RWPE1 (cell line): ENCODE data around the gene RAB6B.

ENCODE experiments used
- CTCF ChIA-PET: fragments of 350-600 bp; sonication (Branson Sonifier 250); formaldehyde crosslinking; extraction: SDS; loops from one replicate; lab custom pipeline; 2021; lab: Yijun Ruan, JAX
- POLR2A ChIA-PET: fragments of 400-600 bp; formaldehyde crosslinking; extraction: SDS; loops from one replicate; lab custom pipeline; 2020; ENCODE audit warnings: antibody characterized with exemption; ENCODE audit not compliant: low non-redundant PET; lab: Yijun Ruan, JAX
- DNase-seq: peaks from one replicate; pipeline ENCODE4 v3.0.0; 2012; ENCODE audit warnings: low spot score
- H3K27ac ChIP-seq: fragments of 450-650 bp; 2 replicates; pipeline ENCODE4 v1.5.1; 2017
- TF ChIP-seq, protein P1 (sequence below): fragments of 450-650 bp; conservative IDR thresholded peaks from 2 replicates; pipeline ENCODE4 v1.5.1; 2017; ENCODE audit warnings: low read depth, mild to moderate bottlenecking

Gene RAB6B

DNA sequence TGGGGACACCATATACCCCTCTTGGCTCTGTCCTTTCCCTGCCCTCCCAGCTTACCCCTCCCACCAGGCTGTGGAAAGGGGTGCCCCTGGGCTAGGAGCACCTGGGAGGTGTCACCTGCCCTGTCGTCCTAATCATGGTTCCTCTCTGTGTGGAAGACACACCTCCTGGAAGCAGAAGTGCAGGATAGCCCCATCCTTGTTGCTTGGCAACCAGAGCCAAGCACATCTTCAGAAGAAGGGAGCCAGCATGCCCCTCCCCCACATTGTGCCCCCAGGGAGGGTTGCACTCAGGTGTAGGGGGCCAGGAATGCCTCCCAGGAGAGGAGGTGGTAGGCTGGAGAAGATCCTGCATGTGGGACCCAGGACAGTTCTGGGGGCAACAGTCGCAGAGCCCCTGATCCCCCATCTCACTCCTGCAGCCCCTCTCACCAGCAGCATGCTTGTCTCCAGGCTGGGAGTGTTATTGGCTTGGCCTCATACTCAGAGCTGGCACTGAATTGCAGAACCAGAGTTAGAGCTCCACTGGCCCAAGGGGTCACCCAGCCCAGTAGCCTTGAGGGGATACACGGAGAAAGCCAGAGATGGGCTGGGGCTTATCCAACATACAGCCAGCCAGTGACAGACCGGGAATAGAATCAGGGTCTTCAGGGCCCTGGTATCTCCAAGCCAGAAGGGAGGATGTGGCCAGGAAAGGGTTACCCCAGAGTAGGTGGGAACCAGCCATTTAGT lies 8.4 kb downstream of the RAB6B start:
- no peak for DNase-seq
- CTCF ChIA-PET = interaction anchor here (0.6 to 1.3 kb wide), 2 partner anchors 69 to 974 kb away, joined by 3 read pairs; no protein-coding TSS in a partner anchor
- POLR2A ChIA-PET = no interaction called here
- TF ChIP-seq, protein P1, sequence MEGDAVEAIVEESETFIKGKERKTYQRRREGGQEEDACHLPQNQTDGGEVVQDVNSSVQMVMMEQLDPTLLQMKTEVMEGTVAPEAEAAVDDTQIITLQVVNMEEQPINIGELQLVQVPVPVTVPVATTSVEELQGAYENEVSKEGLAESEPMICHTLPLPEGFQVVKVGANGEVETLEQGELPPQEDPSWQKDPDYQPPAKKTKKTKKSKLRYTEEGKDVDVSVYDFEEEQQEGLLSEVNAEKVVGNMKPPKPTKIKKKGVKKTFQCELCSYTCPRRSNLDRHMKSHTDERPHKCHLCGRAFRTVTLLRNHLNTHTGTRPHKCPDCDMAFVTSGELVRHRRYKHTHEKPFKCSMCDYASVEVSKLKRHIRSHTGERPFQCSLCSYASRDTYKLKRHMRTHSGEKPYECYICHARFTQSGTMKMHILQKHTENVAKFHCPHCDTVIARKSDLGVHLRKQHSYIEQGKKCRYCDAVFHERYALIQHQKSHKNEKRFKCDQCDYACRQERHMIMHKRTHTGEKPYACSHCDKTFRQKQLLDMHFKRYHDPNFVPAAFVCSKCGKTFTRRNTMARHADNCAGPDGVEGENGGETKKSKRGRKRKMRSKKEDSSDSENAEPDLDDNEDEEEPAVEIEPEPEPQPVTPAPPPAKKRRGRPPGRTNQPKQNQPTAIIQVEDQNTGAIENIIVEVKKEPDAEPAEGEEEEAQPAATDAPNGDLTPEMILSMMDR = no peak
- H3K27ac ChIP-seq = no peak overlapping the region

DNA sequence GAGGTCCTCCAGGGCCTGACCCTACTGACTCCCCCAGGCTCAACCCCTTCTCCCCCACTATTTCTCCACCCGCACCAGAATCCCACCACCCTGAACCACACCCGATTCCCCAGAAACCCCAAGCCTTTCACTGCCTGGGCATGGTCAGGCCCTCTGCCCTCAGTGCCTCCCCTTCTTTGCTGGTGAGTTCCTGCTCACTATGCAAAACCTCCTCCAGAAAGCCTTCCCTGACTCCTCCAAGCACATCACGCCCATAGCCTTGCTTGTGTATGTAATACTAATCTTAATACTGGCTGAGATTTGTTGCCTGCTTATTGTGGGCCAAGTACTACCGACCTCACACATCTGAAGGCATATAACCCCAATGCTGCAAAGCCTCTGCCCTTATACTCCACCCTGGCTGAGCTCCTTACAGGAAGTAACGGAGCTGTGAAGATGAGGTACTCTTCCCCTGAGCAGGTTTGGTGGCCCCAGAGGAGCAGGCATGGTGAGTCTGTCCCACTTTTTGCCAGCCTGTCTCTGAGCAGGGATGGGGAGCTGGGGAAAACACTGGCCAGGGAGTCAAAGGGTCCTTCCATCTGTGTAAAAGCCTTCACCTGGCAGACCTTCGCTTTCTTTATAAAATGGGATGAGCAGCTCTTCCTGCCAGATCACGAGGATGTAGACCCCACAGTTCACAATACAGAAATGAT lies 9.5 kb downstream of the RAB6B start:
- H3K27ac ChIP-seq = no peak overlapping the region
- no peak for DNase-seq
- ChIA-PET POLR2A (no interaction called here), CTCF (interaction anchor here (1.3 kb wide), 1 partner anchor 68 kb away, joined by 3 read pairs; no protein-coding TSS in a partner anchor)
- TF ChIP-seq, protein P1 = no peak

DNA sequence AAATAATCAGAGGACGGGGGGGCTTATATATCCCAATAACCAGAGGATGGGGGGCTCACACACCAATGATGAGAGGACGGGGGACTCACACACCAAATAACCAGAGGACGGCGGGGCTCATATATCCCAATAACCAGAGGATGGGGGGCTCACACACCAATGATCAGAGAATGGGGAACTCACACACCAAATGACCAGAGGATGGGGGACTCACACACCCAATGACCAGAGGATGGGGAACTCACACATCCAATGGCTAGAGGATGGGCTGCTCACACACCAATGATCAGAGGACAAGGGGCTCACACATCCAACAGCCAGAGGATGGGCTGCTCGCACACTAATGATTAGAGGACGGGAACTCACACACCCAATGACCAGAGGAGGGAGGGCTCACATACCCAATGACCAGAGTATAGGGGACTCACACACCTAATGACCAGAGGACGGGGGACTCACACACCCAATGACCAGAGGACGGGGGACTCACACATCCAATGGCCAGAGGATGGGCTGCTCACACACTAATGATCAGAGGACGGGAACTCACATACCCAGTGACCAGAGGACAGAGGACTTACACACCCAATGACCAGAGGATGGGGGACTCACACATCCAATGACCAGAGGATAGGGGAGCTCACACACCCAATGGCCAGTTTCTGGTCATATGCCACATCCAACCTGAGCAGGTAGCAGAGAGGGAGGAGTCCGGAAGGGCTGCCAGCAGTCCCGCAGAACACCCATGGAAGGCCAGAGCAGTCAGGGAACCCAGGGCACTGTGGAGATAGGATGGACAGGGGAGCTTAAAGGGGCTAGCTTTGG lies 10.6 kb downstream of the RAB6B start:
- ChIA-PET POLR2A (no interaction called here), CTCF (no interaction called here)
- no peak overlapping the region for H3K27ac ChIP-seq
- DNase-seq = no peak
- TF ChIP-seq, protein P1 = no peak

DNA sequence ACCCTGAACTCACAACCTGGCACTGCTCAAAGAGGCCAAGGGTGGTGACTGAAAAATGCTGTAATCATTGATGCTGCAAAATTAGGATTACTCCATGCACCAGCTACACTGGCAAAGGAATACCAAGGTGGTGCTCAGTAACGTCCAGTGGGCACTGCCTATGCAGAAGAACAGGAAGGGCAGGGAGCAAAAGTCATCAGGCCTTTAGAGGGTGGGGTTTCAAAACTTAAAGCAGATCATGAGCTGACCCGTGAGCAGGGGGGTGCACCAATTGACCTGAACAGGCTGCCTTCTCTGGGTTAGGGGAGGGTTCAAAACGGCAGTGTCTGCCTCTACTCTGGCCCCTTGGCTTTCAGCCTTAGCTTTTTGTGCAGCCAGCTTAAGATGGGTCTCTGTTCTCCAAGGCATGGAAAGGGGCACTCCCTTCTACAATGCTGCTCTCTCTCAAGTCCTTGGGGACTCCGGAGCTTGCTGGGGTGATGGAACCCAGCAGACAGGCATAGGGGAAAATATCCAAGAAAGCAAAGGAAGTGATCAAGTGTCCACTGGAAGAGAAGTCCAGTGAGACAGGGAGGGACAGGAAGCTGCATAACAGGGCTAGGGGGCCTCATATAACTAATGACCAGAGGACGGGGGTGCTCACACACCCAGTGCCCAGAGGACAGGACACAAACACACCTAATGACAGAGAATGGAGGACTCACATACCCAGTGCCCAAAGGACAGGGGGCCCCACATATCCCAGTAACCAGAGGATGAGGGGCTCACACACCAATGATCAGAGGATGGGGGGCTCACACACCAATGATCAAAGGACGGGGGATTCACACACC lies 11.4 kb downstream of the RAB6B start:
- ChIA-PET POLR2A (no interaction called here), CTCF (interaction anchor here (0.7 to 1.0 kb wide), 2 partner anchors 21 to 329 kb away, joined by 3 read pairs; no protein-coding TSS in a partner anchor)
- H3K27ac ChIP-seq = no peak overlapping the region
- no peak for DNase-seq
- TF ChIP-seq, protein P1 = no peak

DNA sequence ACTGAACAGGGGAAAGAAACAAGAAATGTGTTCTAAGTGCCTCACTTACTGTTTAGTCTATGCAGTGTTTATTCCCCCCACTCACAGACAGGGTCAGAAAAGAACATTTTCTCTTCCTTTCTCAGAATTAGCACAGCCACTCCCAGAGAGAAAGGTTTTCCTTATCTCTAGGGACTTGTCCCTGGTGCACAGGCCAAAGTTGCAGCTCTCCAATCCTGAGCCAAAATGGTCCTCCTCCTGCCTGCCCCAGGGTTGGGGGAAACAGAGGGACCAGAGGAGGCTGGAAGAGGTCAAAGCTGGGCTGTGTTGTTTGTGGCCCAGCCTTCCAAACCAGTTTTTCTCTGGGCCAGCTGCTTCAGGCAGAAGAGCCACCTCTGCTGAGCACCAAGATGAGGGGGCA lies 12.0 kb downstream of the RAB6B start:
- no peak overlapping the region for H3K27ac ChIP-seq
- no peak for DNase-seq
- ChIA-PET CTCF (interaction anchor here (0.7 to 1.0 kb wide), 2 partner anchors 22 to 329 kb away, joined by 3 read pairs; no protein-coding TSS in a partner anchor), POLR2A (no interaction called here)
- TF ChIP-seq, protein P1 = no peak
